BJ (cell line): Measurements from ENCODE around the gene TMEM179. TPM values are rescaled to one million over a fixed set of nuclear protein-coding genes. Genes with fewer than 3 reads are reported as not detected.

ENCODE experiments used
- CTCF ChIA-PET: fragments of 350-600 bp; formaldehyde crosslinking; extraction: SDS; loops from one replicate; lab custom pipeline; 2021; ENCODE audit warnings: antibody characterized with exemption, inconsistent platforms; lab: Yijun Ruan, JAX
- POLR2A ChIA-PET: fragments of 300-600 bp; sonication (Branson Sonifier 250); formaldehyde crosslinking; extraction: SDS; loops from one replicate; lab custom pipeline; 2021; ENCODE audit warnings: antibody characterized with exemption; lab: Charles Lee
- DNase-seq: peaks from one replicate; pipeline ENCODE4 v3.0.0-alpha.2; 2011; ENCODE audit warnings: low read depth
- H3K27me3 ChIP-seq: 2 replicates; pipeline ENCODE4 v1.6.0; 2011; ENCODE audit warnings: low read length; ENCODE audit not compliant: control insufficient read depth, insufficient read depth
- H3K36me3 ChIP-seq: 2 replicates; pipeline ENCODE4 v1.5.1; 2011; ENCODE audit warnings: low read length; ENCODE audit not compliant: control insufficient read depth, insufficient read depth
- H3K4me3 ChIP-seq: 2 replicates; pipeline ENCODE4 v1.5.1; 2011; ENCODE audit warnings: low read depth, mild to moderate bottlenecking, control low read depth, low read length
- CTCF ChIP-seq: IDR thresholded peaks from 2 replicates; pipeline ENCODE4 v1.5.1; 2011; ENCODE audit warnings: low read depth, mild to moderate bottlenecking, control low read depth, inconsistent platforms, low read length, moderate library complexity; ENCODE audit not compliant: insufficient read depth
- polyA plus RNA-seq: library from polyadenylated mRNA; depleted of rRNA; stranded (reverse); fragments of >200 nt; gene quantifications from 2 replicates; pipeline ENCODE4 v1.2.3, GENCODE V29; 2011

TMEM179 gene
- polyA plus RNA-seq, 1 experiment, result 0.09 TPM

DNA sequence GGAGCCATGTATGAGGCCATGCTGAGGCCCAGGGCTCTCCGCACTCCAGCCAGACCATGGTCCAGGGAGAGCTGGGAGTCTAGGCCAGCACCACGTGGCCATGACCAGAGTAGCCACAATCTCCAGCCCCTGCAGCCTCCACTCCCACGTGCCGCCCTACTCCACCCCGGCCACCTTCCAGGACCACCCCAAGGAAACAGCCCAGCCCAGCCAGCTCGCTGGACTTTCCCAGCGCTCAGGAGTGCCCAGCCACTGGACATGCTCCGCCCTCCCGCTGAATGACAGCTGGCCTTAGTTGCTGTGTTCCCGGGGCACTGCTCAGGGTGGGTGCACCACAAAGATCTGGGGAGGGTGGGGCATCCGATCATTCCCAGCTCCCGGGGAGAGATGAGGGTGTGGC lies 27.1 kb downstream of the TMEM179 start:
- H3K36me3 ChIP-seq, result no peaks in the 10 kb centered on the region
- H3K4me3 ChIP-seq, result no peak overlapping the region
- DNase-seq, result no peak
- no peaks in the 10 kb centered on the region for H3K27me3 ChIP-seq
- no peak for TF ChIP-seq CTCF
- ChIA-PET POLR2A (no interaction called here), CTCF (interaction anchor here (1.2 to 5.5 kb wide), 2 partner anchors 14 to 500 kb away, joined by 3 to 26 read pairs; no protein-coding TSS in a partner anchor)

DNA sequence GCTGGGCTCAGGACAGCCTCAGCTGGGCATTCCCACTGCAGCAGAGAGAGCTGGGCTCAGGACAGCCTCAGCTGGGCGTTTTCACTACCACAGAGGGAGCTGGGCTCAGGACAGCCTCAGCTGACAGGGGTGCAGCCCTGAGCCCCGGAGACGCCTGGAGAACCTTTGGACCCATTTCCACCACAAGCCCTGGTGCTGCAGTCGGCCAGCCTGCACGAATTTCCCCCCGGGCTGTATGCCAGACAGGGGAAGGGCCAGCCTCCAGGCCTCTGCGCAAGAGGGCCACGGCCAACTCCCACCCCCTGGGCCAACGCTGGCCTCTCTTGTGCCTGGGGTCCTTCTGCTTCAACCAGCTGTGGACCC lies 27.6 kb downstream of the TMEM179 start:
- CTCF ChIA-PET, result interaction anchor here (1.1 to 5.5 kb wide), 3 partner anchors 13 to 499 kb away, joined by 3 to 26 read pairs (median 3); no protein-coding TSS in a partner anchor
- TF ChIP-seq CTCF, result no peak
- Histone ChIP-seq H3K36me3 (no peaks in the 10 kb centered on the region), H3K4me3 (no peak overlapping the region), H3K27me3 (no peaks in the 10 kb centered on the region)
- POLR2A ChIA-PET, result no interaction called here
- no peak for DNase-seq

DNA sequence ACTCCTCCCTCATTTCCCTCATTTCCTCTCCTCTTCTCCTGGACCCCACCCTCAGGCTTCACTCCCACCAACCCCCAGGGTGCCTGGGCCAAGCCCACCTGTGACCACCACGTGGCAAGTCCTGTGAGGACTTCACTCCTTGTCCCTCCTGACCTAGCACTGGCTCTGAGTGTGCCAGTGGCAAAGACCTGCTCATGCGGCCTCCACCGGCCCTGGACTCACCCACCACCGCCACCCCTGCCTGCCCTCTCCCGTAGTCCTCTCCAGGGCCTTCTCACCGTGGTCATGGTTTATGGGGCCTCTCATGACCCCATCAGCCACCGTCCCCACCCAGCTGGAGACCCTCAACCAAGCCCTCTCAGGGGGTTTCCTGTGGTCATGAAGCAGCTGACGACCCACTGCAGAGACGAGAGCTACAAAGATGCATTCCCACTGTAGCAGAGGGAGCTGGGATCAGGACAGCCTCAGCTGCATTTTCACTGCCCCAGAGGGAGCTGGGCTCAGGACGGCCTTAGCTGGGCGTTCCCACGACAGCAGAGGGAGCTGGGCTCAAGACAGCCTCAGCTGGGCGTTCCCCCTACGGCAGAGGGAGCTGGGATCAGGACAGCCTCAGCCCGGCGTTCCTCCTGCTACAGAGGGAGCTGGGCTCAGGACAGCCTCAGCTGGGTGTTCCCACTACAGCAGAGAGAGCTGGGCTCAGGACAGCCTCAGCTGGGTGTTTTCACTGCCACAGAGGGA lies 28.2 kb downstream of the TMEM179 start:
- no peak overlapping the region for H3K4me3 ChIP-seq
- ChIA-PET POLR2A (no interaction called here), CTCF (interaction anchor here (1.1 to 5.5 kb wide), 3 partner anchors 13 to 499 kb away, joined by 3 to 26 read pairs (median 3); no protein-coding TSS in a partner anchor)
- no peak for TF ChIP-seq CTCF
- H3K36me3 ChIP-seq, result no peaks in the 10 kb centered on the region
- no peak for DNase-seq
- no peaks in the 10 kb centered on the region for H3K27me3 ChIP-seq

- no peak overlapping the region for H3K4me3 ChIP-seq
- no peak for DNase-seq
- ChIA-PET POLR2A (no interaction called here), CTCF (interaction anchor here (5.5 kb wide), 1 partner anchor 11 kb away, joined by 26 read pairs; no protein-coding TSS in a partner anchor)
- no peaks in the 10 kb centered on the region for H3K36me3 ChIP-seq
- H3K27me3 ChIP-seq, result peaks cover under 1% of the 10 kb centered on the region; the same call in 1 of the 2 replicates
- no peak for TF ChIP-seq CTCF
These were observed 29.5 kb downstream of the TMEM179 start for GRCh38 chr14:104574978-104575583.

DNA sequence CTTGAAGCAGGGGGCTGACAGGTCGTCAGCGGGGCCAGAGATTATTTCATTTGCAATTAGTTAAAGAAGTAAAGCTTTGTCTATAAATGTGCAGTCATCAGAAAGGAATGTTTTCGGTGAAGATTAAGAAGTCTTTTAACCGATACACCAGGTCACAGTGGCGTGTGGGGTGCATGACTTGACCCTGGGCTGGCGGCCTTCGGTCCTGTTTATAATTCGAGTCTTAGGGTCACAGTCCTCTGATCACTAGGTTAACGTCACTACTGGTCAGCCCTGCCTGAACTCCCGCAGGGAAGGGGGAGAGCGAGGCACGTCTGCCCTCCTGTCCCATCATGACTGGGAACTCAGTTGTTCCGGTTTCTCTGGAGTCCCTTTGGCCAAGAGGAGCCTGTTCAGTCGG lies 30.0 kb downstream of the TMEM179 start:
- Histone ChIP-seq H3K4me3 (no peak overlapping the region), H3K36me3 (no peaks in the 10 kb centered on the region), H3K27me3 (peaks cover 2% of the 10 kb centered on the region; the same call in 1 of the 2 replicates)
- DNase-seq, result no peak
- no peak for TF ChIP-seq CTCF
- POLR2A ChIA-PET, result no interaction called here
- CTCF ChIA-PET, result interaction anchor here (1.2 to 5.5 kb wide), 2 partner anchors 11 to 496 kb away, joined by 5 to 26 read pairs; no protein-coding TSS in a partner anchor
